SH-SY5Y (cell line): Measurements from ENCODE around the gene SVOP.

ENCODE experiments used
- GATA2 ChIP-seq: IDR thresholded peaks from 2 replicates; pipeline ENCODE4 v1.6.1; 2011; ENCODE audit warnings: mild to moderate bottlenecking, low read depth, low read length
- GATA3 ChIP-seq: IDR thresholded peaks from 2 replicates; pipeline ENCODE4 v1.6.1; 2011; ENCODE audit warnings: low read depth, mild to moderate bottlenecking, low read length, moderate library complexity

DNA sequence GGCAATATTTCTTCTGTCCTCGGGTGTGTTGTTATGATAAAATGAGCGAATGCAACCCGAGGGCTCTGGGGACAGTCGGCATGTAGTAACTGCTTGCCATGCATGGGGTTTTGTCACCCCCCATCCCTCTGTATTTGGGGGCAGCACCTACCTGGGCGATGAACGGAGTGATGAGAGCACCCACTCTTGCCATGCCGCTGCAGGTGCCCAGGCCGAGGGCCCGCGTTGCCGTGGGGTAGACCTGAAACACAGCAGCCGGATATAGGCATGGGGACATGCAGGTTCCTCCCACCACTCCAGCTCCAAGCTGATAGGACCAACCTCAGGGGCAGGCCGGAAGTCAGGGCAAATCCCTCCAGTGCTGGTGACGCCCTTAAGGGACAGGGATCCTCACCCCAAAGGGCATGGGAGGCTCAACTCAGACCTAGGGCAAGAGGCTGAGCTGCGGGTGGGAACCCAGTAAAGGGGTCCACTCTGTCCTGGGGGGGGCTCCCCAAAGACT is 105.2 kb downstream of the SVOP start:
- no peak for TF ChIP-seq GATA2
- no peak for TF ChIP-seq GATA3
